D721Med (cell line): ENCODE measurements around the gene SNRPF.

Experiments used
- DNase-seq: peaks from one replicate; pipeline ENCODE4 v3.0.0; 2011; ENCODE audit warnings: low spot score; ENCODE audit not compliant: insufficient read length
- FAIRE-seq: peaks from 2 replicates; lab custom pipeline; 2011; peaks lifted over from hg19 to GRCh38; lab: Jason Lieb, UNC
- CTCF ChIP-seq: IDR thresholded peaks from 2 replicates; pipeline ENCODE4 v1.5.1; 2012; ENCODE audit warnings: mild to moderate bottlenecking, control low read depth; ENCODE audit not compliant: insufficient read depth; ENCODE audit errors: missing control alignments

Gene SNRPF

GRCh38 chr12:95880895-95881294 is 22.1 kb downstream of the SNRPF start:
- no peak for TF ChIP-seq CTCF
- DNase-seq, result no peak
- no peak for FAIRE-seq

GRCh38 chr12:95881331-95881955 is 22.7 kb downstream of the SNRPF start:
- FAIRE-seq, result no peak
- TF ChIP-seq CTCF, result no peak
- no peak for DNase-seq

GRCh38 chr12:95882080-95882479 is 23.3 kb downstream of the SNRPF start:
- no peak for TF ChIP-seq CTCF
- no peak for FAIRE-seq
- DNase-seq, result no peak

- DNase-seq (no peak), FAIRE-seq (no peak)
- no peak for TF ChIP-seq CTCF
Measured at GRCh38 chr12:95882873-95883272, 24.1 kb downstream of the SNRPF start.

GRCh38 chr12:95884998-95885397 is 26.2 kb downstream of the SNRPF start:
- DNase-seq (no peak), FAIRE-seq (no peak)
- no peak for TF ChIP-seq CTCF

- no peak for TF ChIP-seq CTCF
- no peak for FAIRE-seq
- no peak for DNase-seq
Measured at GRCh38 chr12:95887311-95887710, 28.6 kb downstream of the SNRPF start.

- DNase-seq (no peak), FAIRE-seq (no peak)
- TF ChIP-seq CTCF, result no peak
Measured at GRCh38 chr12:95890958-95891357, 32.2 kb downstream of the SNRPF start.
